GM19324 (cell line): ENCODE measurements around the gene TMEM174.
"Not testable (repeated sequence)": the region's sequence is repeated elsewhere in the genome, so short reads cannot be mapped to it uniquely, and the experiment has no call there.

Experiments used
- ATAC-seq: cut with Tn5 transposase; IDR thresholded peaks from one replicate; pipeline ENCODE4 v1.9.1; 2021; ENCODE audit warnings: mild to moderate bottlenecking, moderate library complexity; ENCODE audit not compliant: unreplicated experiment, low FRiP score

TMEM174 gene

DNA sequence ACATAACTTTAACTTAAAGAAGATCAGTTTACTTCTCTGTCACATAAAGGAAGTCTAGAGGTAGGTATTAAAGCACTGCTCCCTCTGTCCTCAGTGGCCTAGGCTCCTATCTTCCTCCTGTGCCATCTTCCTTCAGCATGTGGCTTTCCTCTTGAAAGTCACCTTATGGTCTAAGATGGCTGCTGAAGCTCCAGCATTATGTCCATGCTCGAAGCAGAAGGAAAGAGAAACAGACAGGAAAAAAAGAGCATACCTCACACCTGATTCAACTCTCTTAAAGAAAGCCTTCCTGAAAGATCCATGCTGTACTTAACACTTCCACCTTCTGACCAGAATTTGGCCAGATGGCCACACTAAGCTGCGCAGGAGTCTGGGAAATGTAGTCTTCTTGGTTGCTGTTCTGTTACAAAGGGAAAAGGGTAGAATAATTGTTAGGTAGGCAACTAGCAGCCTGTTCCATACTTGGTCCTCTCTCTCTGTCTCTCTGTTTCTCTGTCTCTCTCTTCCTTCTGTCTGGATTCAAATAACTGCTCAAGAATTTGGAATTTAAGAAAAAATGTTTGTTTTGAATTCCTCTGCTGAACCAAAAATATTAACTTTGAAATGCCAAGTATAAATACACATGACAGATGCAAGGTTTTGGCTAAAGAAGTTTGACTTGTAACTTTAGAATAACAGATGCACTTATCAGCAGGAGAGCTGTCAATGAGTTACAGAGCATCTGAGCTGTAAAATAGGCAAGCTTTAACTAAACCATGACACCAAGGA lies 16.0 kb downstream of the TMEM174 start:
- no peak for ATAC-seq

DNA sequence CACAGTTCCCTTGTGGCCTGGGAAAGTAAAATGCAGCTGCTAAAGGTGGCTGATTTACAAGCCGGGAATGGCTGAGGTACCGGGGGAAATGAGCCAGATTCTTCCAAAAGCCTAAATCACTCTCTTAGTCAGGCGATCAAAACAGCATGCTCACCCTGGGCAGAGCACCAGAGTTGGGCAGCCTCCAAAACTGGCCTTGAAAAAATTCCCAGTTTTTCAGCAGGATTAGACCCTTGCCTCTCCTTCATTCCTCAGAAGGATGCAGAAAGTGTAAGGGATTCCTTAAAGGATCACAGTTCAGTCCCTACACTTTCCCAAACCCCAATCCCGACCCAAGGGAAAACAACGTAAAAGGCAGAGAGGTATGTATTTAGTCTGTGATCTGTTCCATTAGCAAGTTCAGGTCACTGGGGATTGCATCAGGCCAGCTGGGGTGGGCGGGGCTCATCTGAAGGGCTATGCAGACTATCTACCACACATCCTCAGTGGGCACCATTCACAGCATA lies 16.9 kb downstream of the TMEM174 start:
- no peak for ATAC-seq

DNA sequence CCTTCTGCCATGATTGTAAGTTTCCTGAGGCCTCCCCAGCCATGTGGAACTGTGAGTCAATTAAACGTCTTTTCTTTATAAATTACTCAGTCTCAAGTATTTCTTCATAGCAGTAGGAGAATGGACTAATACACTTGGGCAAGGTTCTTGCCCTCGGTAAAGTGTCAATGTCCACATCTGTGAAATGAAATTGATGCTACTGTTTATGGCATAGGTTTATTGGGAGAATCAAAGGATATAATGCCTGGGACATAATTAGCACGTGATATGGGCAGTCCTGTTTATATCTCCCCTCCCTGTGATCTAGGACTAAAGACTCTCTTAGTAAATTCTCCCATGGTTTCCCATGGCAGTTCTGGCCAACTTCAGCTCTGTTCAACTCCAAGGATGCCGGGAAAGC lies 19.4 kb downstream of the TMEM174 start:
- ATAC-seq: no peak

DNA sequence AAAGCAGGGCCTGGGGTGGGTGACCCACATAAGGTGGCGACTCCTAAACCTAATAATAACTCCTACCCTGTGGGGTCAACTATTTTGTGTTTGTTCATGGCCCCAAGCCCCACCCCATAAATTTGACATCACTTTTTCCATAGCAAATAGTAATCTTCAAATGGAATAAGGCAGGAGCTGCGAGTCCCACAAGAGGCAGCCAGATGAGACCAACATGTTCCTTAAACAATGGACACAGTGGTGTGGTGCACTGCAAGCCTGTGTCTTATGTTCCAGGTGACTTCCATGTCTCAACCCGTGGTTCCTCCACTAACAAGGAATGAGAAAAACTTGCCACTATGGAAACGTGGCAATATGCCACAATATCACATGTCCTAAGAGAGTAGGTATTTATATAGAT lies 20.6 kb downstream of the TMEM174 start:
- no peak for ATAC-seq

DNA sequence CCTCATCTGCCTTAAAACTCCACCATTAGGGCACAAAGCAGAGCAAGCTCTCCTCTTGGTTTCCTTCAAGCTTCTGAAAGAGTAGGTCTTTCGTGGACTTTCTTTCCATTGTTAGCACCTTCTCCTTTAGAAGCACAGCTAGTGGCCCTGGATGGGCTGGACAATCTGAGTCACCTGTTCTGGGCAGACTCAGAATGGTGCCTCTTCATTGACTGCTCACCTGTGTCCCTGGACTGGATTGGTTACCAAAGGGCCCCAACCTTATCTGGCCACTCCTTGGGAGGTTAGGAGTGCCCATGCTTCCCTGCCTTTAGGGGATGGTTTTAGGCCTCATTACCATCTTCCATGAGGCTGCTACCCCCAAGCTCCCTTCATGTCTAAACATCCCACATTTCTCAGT lies 23.2 kb downstream of the TMEM174 start:
- ATAC-seq: no peak

DNA sequence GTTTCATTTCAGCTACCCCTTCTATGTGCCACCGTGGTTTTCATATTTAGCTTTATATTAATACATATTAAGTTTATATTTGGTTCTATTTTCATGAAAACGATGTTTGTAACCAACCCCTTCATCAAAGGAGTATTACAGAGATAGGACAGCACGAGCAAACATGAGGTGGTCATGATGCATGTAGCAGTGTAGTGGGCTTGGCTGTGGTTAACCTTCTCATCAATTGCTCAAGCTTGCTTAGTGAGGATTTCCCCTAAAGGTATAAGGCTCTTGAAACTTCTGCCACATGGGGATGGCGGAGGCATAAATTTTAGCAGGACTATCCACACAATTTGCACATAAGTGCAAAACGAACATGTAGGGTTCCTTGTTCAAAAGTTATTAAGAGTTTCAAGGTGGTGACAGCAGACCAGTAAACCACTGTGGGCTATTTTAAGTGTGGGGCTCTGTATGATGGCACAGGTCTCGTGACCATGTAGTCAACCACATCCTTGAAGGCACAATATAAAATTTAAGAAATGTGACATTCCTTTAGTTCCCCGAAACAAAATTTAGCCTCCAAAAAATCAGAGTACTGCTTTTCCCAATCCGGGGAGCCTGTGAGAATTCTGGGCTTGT lies 24.8 kb downstream of the TMEM174 start:
- no peak for ATAC-seq

DNA sequence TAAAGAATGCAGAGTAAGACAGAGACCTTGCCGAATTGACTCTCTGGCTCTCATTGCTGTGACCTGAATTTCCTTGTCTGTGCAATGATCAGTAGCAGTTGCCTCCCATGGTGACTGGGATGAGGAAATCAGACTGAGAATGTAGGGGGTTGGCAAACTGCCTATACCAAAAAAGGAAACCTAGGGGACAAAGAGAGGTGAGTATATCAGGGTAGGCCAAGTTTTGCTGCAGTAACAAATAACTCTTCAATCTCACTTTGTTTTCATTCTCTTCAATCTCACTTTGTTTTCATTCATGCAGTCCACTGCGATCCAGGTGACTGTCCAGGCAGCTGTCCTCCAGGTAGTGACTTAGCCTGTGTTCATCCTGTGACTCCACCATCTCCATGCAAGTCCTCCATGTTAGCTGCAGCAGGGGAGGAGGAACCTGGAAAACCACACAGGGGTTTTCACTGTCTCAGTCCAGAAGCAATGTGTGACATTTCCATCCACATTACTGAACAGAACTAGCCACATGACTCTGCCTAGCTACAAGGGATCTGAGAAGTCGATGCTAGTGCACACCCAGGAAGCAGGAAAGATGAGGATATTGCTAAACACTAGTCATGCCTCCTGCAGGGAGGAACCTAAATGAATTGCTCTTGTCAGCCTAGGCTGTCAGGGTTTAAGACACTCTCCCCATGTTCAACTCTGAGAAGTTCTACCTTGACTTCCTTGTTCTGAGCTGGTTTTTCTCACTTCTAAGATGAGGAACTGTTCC lies 26.0 kb downstream of the TMEM174 start:
- no peak for ATAC-seq

DNA sequence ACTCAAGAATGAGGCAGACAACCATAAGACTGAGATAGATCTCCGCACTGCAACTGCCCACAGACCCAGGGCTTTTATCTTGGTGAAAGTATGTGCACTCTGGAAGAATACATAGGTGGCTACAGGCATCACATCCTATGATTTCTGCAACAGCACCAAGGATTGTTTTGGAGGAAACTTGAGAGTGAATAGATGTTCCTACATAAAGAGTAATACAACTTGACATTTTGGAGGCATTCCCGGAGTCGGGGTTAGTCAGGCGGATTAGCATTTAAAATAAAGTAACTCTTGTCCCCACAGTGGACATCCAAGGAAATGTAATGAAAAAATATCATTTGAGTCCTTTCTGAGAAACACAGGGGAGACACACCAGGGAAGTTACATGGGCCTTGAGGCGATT lies 26.7 kb downstream of the TMEM174 start:
- ATAC-seq: no peak

DNA sequence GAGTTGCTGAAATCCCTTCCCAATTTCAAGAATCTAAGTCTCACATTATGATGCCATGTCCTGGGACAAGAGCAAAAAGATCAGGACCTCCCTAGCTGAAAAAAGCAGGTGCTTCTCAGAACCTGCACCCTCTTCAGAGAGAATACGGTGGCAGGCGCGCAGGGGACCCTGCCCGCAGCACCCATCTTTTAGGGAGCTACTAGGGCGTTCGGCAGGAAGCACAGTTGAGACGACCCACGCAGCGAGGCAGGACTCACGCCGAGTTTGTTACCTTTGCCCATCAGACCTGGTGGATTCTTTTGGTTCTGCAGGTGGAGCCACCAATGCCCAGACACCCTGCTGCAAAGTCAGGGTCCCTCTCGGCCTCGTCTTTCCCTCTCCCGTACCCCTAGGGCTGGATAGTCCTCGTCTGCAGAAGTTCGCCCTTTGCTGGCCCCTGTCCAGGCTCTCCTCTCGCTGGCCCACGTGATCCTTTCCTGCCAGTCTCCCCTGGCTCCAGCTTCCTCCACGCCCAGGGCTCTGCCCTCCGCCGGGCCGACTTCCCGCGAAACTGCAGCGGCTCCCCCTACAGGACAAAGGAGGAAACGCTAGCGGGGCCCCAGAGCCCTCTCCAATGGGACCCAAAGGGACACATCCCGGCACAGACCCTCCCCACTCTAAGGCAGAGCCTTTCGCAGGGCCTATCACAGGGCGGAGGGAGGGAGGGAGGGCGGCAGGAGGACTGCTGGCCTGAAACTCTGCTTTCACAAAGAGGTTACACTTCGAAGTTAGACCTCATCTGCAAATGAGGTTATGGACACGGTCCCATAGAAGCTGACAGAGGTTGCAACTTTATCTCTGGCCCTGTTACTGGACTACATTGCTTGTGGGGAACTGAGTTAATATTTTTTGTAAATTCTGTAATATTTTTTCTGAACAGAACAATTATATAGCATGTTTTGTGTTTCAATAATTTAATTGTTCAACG lies 28.8 kb downstream of the TMEM174 start:
- ATAC-seq: peak; percentile 46

DNA sequence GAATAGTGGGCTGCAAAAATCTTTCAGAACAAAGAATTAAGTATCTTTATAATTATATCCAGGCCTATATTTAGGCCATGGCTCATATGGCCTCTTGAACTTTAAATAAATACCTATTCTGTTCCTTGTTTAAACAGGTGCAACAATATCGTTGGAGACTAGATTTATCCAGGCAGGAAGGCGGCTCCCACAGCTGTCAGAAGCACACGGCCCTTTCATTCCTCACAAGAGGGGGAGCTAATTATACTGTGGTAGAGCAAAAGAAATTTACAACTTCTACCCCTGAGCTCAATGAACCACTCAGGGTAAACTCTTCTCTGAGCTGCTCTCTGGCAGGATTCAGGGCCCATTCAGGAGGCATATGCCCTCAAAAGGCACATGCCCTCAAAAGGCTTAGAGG lies 31.3 kb downstream of the TMEM174 start:
- no peak for ATAC-seq

DNA sequence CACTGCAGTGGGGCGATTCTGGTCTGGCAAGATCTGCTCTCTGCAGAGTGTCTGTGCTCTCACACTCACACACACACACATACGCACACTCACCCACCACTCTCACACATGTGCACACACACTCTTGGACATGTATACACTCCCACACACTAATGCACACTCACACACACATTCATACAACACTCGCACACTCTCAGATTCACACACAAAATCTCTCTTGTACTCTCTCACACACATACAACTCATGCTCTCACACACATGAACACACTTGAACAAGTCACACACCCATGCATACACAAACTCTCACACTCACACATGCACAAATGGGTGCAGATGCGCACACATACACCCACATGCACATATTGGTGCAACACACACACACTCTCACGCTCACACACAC lies 31.7 kb downstream of the TMEM174 start:
- no peak for ATAC-seq

DNA sequence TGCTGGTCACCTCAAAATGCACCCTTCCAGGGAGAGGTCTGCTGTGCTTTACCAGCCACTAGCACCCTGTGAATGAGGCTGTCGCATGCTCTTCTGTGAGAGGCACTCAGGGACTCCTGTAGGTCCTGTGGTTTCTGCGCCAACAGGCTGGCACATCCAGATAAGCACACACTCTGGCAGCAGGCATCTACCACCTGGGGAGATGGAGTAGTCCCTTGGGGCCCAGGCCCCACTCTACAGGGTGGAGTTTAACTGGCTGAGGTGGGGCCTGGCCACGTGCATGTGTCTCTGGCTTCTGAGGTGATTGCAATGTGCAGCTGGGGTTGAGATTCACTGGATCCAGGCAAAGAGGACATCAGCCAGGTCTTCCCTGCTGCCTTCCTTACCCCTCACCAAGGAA lies 32.3 kb downstream of the TMEM174 start:
- ATAC-seq: no peak

DNA sequence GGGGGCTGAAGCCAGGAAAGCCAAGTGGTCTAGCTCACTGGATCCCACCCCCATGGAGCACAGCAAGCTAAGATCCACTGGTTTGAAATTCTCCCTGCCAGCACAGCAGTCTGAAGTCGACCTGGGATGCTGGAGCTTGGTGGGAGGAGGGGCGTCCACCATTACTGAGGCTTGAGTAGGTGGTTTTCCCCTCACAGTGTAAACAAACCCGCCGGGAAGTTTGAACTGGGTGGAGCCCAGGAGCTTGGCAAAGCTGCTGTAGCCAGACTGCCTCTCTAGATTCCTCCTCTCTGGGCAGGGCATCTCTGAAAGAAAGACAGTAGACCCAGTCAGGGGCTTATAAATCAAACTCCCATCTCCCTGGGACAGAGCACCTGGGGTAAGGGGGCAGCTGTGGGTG lies 34.2 kb downstream of the TMEM174 start:
- not testable (repeated sequence) for ATAC-seq

DNA sequence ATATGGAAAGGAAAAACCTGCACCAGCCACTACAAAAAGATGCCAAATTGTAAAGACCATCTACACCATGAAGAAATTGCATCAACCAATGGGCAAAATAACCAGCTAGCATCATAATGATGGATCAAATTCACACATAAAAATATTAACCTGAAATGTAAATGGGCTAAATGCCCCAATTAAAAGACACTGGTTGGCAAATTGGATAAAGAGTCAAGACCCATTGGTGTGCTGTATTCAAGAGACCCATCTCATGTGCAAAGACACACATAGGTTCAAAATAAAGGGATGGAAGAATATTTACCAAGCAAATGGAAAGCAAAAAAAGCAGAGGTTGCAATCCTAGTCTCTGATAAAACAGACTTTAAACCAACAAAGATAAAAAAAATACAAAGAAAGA lies 36.1 kb downstream of the TMEM174 start:
- not testable (repeated sequence) for ATAC-seq

DNA sequence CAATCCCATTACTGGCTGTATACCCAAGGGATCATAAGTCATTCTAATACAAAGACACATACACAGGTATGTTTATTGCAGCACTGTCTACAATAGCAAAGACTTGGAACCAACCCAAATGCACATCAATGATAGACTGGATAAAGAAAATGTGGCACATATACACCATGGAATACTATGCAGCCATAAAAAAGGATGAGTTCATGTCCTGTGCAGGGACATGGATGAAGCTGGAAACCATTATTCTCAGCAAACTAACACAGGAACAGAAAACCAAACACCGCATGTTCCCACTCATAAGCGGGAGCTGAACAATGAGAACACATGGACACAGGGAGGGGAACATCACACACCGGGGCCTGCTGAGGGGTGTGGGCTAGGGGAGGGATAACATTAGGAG lies 39.7 kb downstream of the TMEM174 start:
- not testable (repeated sequence) for ATAC-seq

DNA sequence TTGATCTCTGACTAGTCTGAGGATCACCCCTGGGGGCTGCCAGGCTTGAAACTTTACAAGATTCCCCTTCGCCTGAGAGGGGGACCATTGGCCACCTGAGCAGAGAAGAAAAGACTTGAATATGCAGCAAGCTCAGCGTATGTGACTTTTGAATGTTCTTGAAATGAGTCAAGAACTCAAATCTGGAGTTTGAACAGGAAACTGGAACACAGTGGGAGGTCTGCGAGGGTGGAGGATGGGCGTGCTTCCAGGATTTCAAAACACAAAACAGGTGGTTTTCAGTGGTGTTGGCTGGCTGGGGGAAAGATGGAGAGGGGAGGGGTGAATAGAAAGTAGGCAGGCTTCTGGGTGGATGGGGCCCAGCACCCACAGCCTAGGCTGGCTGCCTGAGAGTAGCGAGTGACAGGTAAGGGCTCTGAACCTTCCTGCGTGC lies 40.6 kb downstream of the TMEM174 start:
- ATAC-seq: no peak

DNA sequence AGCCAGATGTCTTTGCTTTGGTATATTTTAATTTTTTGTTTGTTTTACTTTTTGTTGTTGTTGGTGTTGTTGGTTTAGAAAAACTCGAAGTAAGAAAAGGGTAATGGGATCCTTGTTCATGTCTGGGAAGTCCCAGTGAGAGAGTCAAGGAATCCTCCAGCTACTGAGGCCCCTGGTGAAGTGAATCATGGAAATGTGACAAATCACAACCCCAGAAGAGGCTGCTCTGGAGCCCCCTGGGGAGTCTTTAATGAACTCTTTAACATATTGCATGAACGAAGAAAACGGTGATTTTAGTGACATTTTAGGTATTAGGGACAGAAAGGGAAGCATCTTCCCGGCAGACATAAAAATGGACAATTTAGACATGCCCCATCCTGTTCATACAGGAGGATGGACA lies 41.3 kb downstream of the TMEM174 start:
- ATAC-seq: no peak

DNA sequence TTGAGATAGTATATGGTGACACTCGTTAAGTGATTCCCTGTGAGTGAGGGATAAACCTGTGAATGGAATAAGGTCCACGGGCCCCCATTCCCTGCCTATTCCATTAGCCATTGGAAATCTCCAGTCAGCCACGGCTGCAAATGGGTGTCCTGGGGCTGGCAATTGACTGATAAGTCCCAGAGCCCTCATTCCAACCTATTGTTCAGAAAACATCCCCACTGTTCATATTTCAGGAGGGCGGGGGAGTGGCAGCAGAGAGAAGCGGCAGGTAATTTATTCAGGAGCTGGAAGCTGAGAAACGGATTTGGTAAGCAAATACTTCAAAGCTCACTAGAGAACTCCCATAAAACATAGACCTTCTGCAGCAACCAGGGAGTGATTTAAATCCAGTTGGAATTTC lies 42.0 kb downstream of the TMEM174 start:
- ATAC-seq: no peak

DNA sequence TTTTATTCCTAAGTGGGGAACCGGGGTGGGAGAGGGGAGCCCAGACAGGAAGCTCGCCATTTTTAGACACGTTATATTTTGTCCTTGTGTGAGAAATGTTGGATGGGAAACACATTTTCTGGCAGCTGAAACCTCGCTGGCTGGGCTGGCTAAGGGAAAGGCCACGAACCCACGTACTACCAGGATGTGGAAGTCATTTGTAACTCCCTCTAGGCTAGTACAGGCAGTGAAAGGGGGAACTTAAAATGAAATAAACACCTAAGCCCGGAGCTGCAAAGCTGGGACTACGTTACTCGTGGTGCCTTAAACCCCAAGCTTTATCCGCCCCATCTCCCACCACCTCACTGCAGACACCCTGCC lies 42.5 kb downstream of the TMEM174 start:
- no peak for ATAC-seq

DNA sequence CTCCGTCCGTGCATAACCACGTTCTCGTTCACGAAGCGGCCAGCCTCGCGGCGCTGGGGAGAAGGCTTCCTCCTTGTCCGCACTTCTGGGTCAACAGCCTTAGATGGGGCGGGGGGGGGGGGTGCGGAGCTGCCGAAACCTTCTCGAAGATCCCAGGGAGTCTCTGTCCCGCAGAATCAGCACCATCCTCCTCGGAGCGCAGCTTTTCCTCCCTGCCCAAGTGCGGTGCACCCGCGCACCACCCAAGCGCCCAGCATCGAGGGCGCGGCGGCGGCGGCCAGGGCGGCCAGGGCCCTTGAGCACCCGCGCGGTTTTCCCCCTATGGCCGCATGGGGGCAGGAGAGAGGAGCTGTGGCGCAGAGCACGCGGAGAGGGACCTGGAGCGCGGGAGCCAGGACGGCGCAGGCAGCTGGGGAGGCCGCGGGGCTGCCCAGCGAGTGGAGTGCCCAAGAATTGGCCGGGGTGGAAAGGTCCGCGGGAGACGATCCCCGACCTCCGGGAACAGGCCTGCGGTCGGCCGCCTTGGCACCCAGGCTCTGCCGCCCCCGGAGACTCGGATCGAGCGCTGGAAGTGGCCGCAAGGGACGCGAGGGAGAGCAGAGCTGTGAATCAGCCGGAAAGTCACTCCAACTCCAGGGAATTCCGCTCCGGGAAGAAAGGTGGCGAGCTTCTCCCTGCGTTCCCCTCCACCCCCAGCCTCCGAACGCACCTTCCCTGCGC lies 43.1 kb downstream of the TMEM174 start:
- peak; percentile 59 for ATAC-seq
